ENCODE results near the gene MBD3. TPM values are rescaled to one million over a fixed set of nuclear protein-coding genes. Genes with fewer than 3 reads are reported as not detected.
A peak's percentile ranks its signal among the peaks of the same experiment; 100 is the strongest.
"Not testable (repeated sequence)": the region's sequence is repeated elsewhere in the genome, so short reads cannot be mapped to it uniquely, and the experiment has no call there.

The MBD3 gene
- 10 to 100 TPM in 11 of 12 donors, not detected in 1; 40.7 to 68.7 (median 44.7) TPM for polyA plus RNA-seq (ENCODE audit: insufficient read length in 12 of 12)
- long read RNA-seq, donor 1, full-length matches to known transcripts = 13 of 20 reads
- long read RNA-seq, donor 1, partial matches to known transcripts = 7 of 20 reads
- long read RNA-seq, donor 1, other reads (novel, unspliced or antisense) = 0 of 20 reads
- long read RNA-seq, donor 2, full-length matches to known transcripts = 9 of 15 reads
- long read RNA-seq, donor 2, partial matches to known transcripts = 6 of 15 reads
- long read RNA-seq, donor 2, other reads (novel, unspliced or antisense) = 0 of 15 reads
- long read RNA-seq, donor 3, full-length matches to known transcripts = 13 of 13 reads
- long read RNA-seq, donor 3, partial matches to known transcripts = 0 of 13 reads
- long read RNA-seq, donor 3, other reads (novel, unspliced or antisense) = 0 of 13 reads
- long read RNA-seq, donor 4, full-length matches to known transcripts = 7 of 7 reads
- long read RNA-seq, donor 4, partial matches to known transcripts = 0 of 7 reads
- long read RNA-seq, donor 4, other reads (novel, unspliced or antisense) = 0 of 7 reads
- long read RNA-seq, donor 5, full-length matches to known transcripts = 32 of 32 reads
- long read RNA-seq, donor 5, partial matches to known transcripts = 0 of 32 reads
- long read RNA-seq, donor 5, other reads (novel, unspliced or antisense) = 0 of 32 reads
- long read RNA-seq, donor 6, full-length matches to known transcripts = 3 of 3 reads
- long read RNA-seq, donor 6, partial matches to known transcripts = 0 of 3 reads
- long read RNA-seq, donor 6, other reads (novel, unspliced or antisense) = 0 of 3 reads
- long read RNA-seq, donor 7, full-length matches to known transcripts = 6 of 6 reads
- long read RNA-seq, donor 7, partial matches to known transcripts = 0 of 6 reads
- long read RNA-seq, donor 7, other reads (novel, unspliced or antisense) = 0 of 6 reads
- long read RNA-seq, donor 8, full-length matches to known transcripts = 31 of 36 reads
- long read RNA-seq, donor 8, partial matches to known transcripts = 5 of 36 reads
- long read RNA-seq, donor 8, other reads (novel, unspliced or antisense) = 0 of 36 reads
- long read RNA-seq, donor 9, full-length matches to known transcripts = 8 of 8 reads
- long read RNA-seq, donor 9, partial matches to known transcripts = 0 of 8 reads
- long read RNA-seq, donor 9, other reads (novel, unspliced or antisense) = 0 of 8 reads
- long read RNA-seq, donor 10, full-length matches to known transcripts = 15 of 15 reads
- long read RNA-seq, donor 10, partial matches to known transcripts = 0 of 15 reads
- long read RNA-seq, donor 10, other reads (novel, unspliced or antisense) = 0 of 15 reads
- long read RNA-seq, donor 11, full-length matches to known transcripts = 17 of 17 reads
- long read RNA-seq, donor 11, partial matches to known transcripts = 0 of 17 reads
- long read RNA-seq, donor 11, other reads (novel, unspliced or antisense) = 0 of 17 reads

- peak; percentile 92 for DNase-seq
Measured at GRCh38 chr19:1592755-1593500, at the start of gene MBD3. TSS of gene MBD3 (minus strand) at chr19:1592865. CDS start at chr19:1592631, 234 bp downstream.

GRCh38 chr19:1640893-1641448 lies 48.3 kb upstream of the MBD3 start:
- DNase-seq = not testable (repeated sequence)

GRCh38 chr19:1636325-1637236 lies 43.9 kb upstream of the MBD3 start:
- no peak for DNase-seq

GRCh38 chr19:1634938-1635243 lies 42.2 kb upstream of the MBD3 start:
- DNase-seq = no peak

GRCh38 chr19:1634242-1634937 lies 41.7 kb upstream of the MBD3 start:
- DNase-seq = no peak

- DNase-seq = no peak
Measured at GRCh38 chr19:1633269-1633826, 40.7 kb upstream of the MBD3 start.

- no peak for DNase-seq
Measured at GRCh38 chr19:1632462-1633268, 40.0 kb upstream of the MBD3 start.

GRCh38 chr19:1631557-1632100 lies 39.0 kb upstream of the MBD3 start:
- DNase-seq = no peak

- DNase-seq = no peak
Measured at GRCh38 chr19:1630811-1631210, 38.1 kb upstream of the MBD3 start.

GRCh38 chr19:1630012-1630411 lies 37.3 kb upstream of the MBD3 start:
- DNase-seq = no peak

GRCh38 chr19:1629256-1629808 lies 36.7 kb upstream of the MBD3 start:
- no peak for DNase-seq

- no peak for DNase-seq
Measured at GRCh38 chr19:1627194-1627593, 34.5 kb upstream of the MBD3 start.

- no peak for DNase-seq
Measured at GRCh38 chr19:1626417-1627010, 33.8 kb upstream of the MBD3 start.

GRCh38 chr19:1624458-1624857 lies 31.8 kb upstream of the MBD3 start:
- peak; percentile 31 for DNase-seq

- DNase-seq = no peak
Measured at GRCh38 chr19:1622541-1622940, 29.9 kb upstream of the MBD3 start.

GRCh38 chr19:1622007-1622406 lies 29.3 kb upstream of the MBD3 start:
- no peak for DNase-seq
